ENCODE data around the gene NTN4. TPM values are rescaled to one million over a fixed set of nuclear protein-coding genes. Genes with fewer than 3 reads are reported as not detected.
"Not testable (repeated sequence)": the region's sequence is repeated elsewhere in the genome, so short reads cannot be mapped to it uniquely, and the experiment has no call there.

NTN4 gene
- total RNA-seq, 1 experiment from 2014 or later = 68.4 TPM

- no TSS peak for BruUV-seq (replicated peaks)
- Mint-ChIP-seq H3K27me3 (ENCODE audit: unreplicated experiment) (no peaks in the 10 kb centered on the region), H3K4me3 (ENCODE audit: low read depth, unreplicated experiment) (no peak overlapping the region), H3K9me3 (ENCODE audit: low read depth, unreplicated experiment) (no peaks in the 10 kb centered on the region), H3K27ac (ENCODE audit: unreplicated experiment) (no peak overlapping the region), H3K4me1 (ENCODE audit: low read depth, unreplicated experiment) (peaks cover 30% of the 10 kb centered on the region), H3K36me3 (ENCODE audit: insufficient read depth, unreplicated experiment) (peaks cover 31% of the 10 kb centered on the region)
- intact Hi-C loops (cut with micrococcal nuclease; ENCODE audit: unreplicated experiment) = no loop called here
- no peak for DNase-seq
- CTCF ChIA-PET = no interaction called here
- TF ChIP-seq CTCF (IDR thresholded peaks at IDR 0.05; ENCODE audit: unreplicated experiment) = no peak
Measured at GRCh38 chr12:95756362-95756761, 34.2 kb downstream of the NTN4 start.

- H3K27ac Mint-ChIP-seq (ENCODE audit: unreplicated experiment) = no peak overlapping the region
Measured at GRCh38 chr12:95755261-95755865, 35.2 kb downstream of the NTN4 start.

GRCh38 chr12:95746062-95746461 is 44.5 kb downstream of the NTN4 start:
- H3K36me3 Mint-ChIP-seq (ENCODE audit: insufficient read depth, unreplicated experiment) = peaks cover 24% of the 10 kb centered on the region
- H3K4me3 Mint-ChIP-seq (ENCODE audit: low read depth, unreplicated experiment); H3K27me3 Mint-ChIP-seq (ENCODE audit: unreplicated experiment); DNase-seq; intact Hi-C loops (cut with micrococcal nuclease; ENCODE audit: unreplicated experiment); BruUV-seq (replicated peaks); CTCF ChIA-PET; H3K27ac Mint-ChIP-seq (ENCODE audit: unreplicated experiment): not testable (repeated sequence)
- peaks cover 36% of the 10 kb centered on the region for H3K4me1 Mint-ChIP-seq (ENCODE audit: low read depth, unreplicated experiment)
- H3K9me3 Mint-ChIP-seq (ENCODE audit: low read depth, unreplicated experiment) = peaks cover 11% of the 10 kb centered on the region

More at GRCh38 chr12:95755261-95755865, 35.2 kb downstream of the NTN4 start:
- Mint-ChIP-seq H3K9me3 (ENCODE audit: low read depth, unreplicated experiment) (no peaks in the 10 kb centered on the region), H3K4me3 (ENCODE audit: low read depth, unreplicated experiment) (no peak overlapping the region), H3K36me3 (ENCODE audit: insufficient read depth, unreplicated experiment) (peaks cover 28% of the 10 kb centered on the region), H3K4me1 (ENCODE audit: low read depth, unreplicated experiment) (peaks cover 30% of the 10 kb centered on the region), H3K27me3 (ENCODE audit: unreplicated experiment) (no peaks in the 10 kb centered on the region)
- CTCF ChIA-PET = no interaction called here
- intact Hi-C loops (cut with micrococcal nuclease; ENCODE audit: unreplicated experiment) = no loop called here
- no peak for TF ChIP-seq CTCF (IDR thresholded peaks at IDR 0.05; ENCODE audit: unreplicated experiment)
- DNase-seq = no peak
- no TSS peak for BruUV-seq (replicated peaks)

- BruUV-seq (replicated peaks) = no TSS peak
- peaks cover 11% of the 10 kb centered on the region for H3K9me3 Mint-ChIP-seq (ENCODE audit: low read depth, unreplicated experiment)
- peaks cover 58% of the 10 kb centered on the region for H3K4me1 Mint-ChIP-seq (ENCODE audit: low read depth, unreplicated experiment)
- intact Hi-C loops (cut with micrococcal nuclease; ENCODE audit: unreplicated experiment) = loop anchor here (2.0 kb wide), 1 partner anchor 24 kb away; no protein-coding TSS in a partner anchor
- DNase-seq = peak; percentile 34
- no peak overlapping the region for H3K4me3 Mint-ChIP-seq (ENCODE audit: low read depth, unreplicated experiment)
- H3K27me3 Mint-ChIP-seq (ENCODE audit: unreplicated experiment) = no peaks in the 10 kb centered on the region
- CTCF ChIA-PET = no interaction called here
- peak overlapping the region; percentile 87 for H3K27ac Mint-ChIP-seq (ENCODE audit: unreplicated experiment)
- H3K36me3 Mint-ChIP-seq (ENCODE audit: insufficient read depth, unreplicated experiment) = peaks cover 29% of the 10 kb centered on the region
- TF ChIP-seq CTCF (IDR thresholded peaks at IDR 0.05; ENCODE audit: unreplicated experiment) = no peak
Measured at GRCh38 chr12:95742586-95742985, 48.0 kb downstream of the NTN4 start.

GRCh38 chr12:95741635-95742034 is 48.9 kb downstream of the NTN4 start:
- no TSS peak for BruUV-seq (replicated peaks)
- peaks cover 11% of the 10 kb centered on the region for H3K9me3 Mint-ChIP-seq (ENCODE audit: low read depth, unreplicated experiment)
- no peaks in the 10 kb centered on the region for H3K27me3 Mint-ChIP-seq (ENCODE audit: unreplicated experiment)
- intact Hi-C loops (cut with micrococcal nuclease; ENCODE audit: unreplicated experiment) = loop anchor here (2.0 kb wide), 1 partner anchor 23 kb away; no protein-coding TSS in a partner anchor
- H3K4me3 Mint-ChIP-seq (ENCODE audit: low read depth, unreplicated experiment) = no peak overlapping the region
- H3K4me1 Mint-ChIP-seq (ENCODE audit: low read depth, unreplicated experiment) = peaks cover 58% of the 10 kb centered on the region
- H3K36me3 Mint-ChIP-seq (ENCODE audit: insufficient read depth, unreplicated experiment) = peaks cover 27% of the 10 kb centered on the region
- no peak for DNase-seq
- H3K27ac Mint-ChIP-seq (ENCODE audit: unreplicated experiment) = peak overlapping the region; percentile 28
- CTCF ChIA-PET = interaction anchor here (0.7 kb wide), 1 partner anchor 257 kb away, joined by 3 read pairs; no protein-coding TSS in a partner anchor
- no peak for TF ChIP-seq CTCF (IDR thresholded peaks at IDR 0.05; ENCODE audit: unreplicated experiment)
